Mucosa of rectum (tissue), 2 donors: ENCODE results near the gene ACER3.

ENCODE experiments used
- H3K27ac ChIP-seq, 2 donors: one replicate each; pipeline ENCODE4 v1.7.0; 2013; ENCODE audit warnings: inconsistent platforms in 2 of 2, low read depth in 2 of 2, low read length in 2 of 2
- H3K27me3 ChIP-seq, 2 donors: one replicate each; pipeline ENCODE4 v1.7.0; 2013; ENCODE audit warnings: low read length in 2 of 2; ENCODE audit not compliant: control insufficient read depth in 2 of 2, insufficient read depth in 2 of 2
- H3K36me3 ChIP-seq, 2 donors: one replicate each; pipeline ENCODE4 v1.7.0; 2013; ENCODE audit warnings: low read length in 2 of 2; ENCODE audit not compliant: control insufficient read depth in 2 of 2, insufficient read depth in 2 of 2
- H3K4me1 ChIP-seq, 2 donors: one replicate each; pipeline ENCODE4 v1.7.0; 2013; ENCODE audit warnings: low read length in 2 of 2, mild to moderate bottlenecking in 1 of 2; ENCODE audit not compliant: control insufficient read depth in 2 of 2, insufficient read depth in 2 of 2
- H3K4me3 ChIP-seq, 2 donors: one replicate each; pipeline ENCODE4 v1.7.0; 2013; ENCODE audit warnings: low read length in 2 of 2
- H3K9ac ChIP-seq, 2 donors: one replicate each; pipeline ENCODE4 v1.7.0; 2013; ENCODE audit warnings: low read length in 2 of 2, low read depth in 1 of 2, mild to moderate bottlenecking in 1 of 2
- H3K9me3 ChIP-seq, 2 donors: one replicate each; pipeline ENCODE4 v1.7.0; 2013; ENCODE audit warnings: low read length in 2 of 2; ENCODE audit not compliant: control insufficient read depth in 2 of 2
- donor health status: healthy.
- donor health status: Normal muscosa, but diverticular disease.

The ACER3 gene

GRCh38 chr11:76978239-76978638, 117.5 kb downstream of the ACER3 start:
- Histone ChIP-seq H3K36me3 (peaks cover 2 to 3% of the 10 kb centered on the region in 2 donors), H3K4me3 (no peak overlapping the region), H3K27me3 (no peaks in the 10 kb centered on the region), H3K9me3 (no peaks in the 10 kb centered on the region), H3K9ac (no peak overlapping the region), H3K4me1 (peaks cover 3 to 12% of the 10 kb centered on the region in 2 donors), H3K27ac (no peak overlapping the region)

GRCh38 chr11:76978818-76979217, 118.1 kb downstream of the ACER3 start:
- Histone ChIP-seq H3K36me3 (peaks cover 2 to 3% of the 10 kb centered on the region in 2 donors), H3K4me3 (no peak overlapping the region), H3K4me1 (peaks cover 3 to 12% of the 10 kb centered on the region in 2 donors), H3K9ac (no peak overlapping the region), H3K27me3 (no peaks in the 10 kb centered on the region), H3K9me3 (no peaks in the 10 kb centered on the region), H3K27ac (no peak overlapping the region)

GRCh38 chr11:76980196-76980595, 119.5 kb downstream of the ACER3 start:
- Histone ChIP-seq H3K4me3 (no peak overlapping the region), H3K9ac (no peak overlapping the region), H3K4me1 (peaks cover 6 to 12% of the 10 kb centered on the region in 2 donors), H3K9me3 (no peaks in the 10 kb centered on the region), H3K27ac (no peak overlapping the region), H3K36me3 (peaks cover 2 to 3% of the 10 kb centered on the region in 2 donors), H3K27me3 (no peaks in the 10 kb centered on the region)

GRCh38 chr11:76984743-76985142, 124.0 kb downstream of the ACER3 start:
- Histone ChIP-seq H3K27me3 (no peaks in the 10 kb centered on the region), H3K9me3 (no peaks in the 10 kb centered on the region), H3K9ac (no peak overlapping the region), H3K4me1 (peaks cover 8 to 9% of the 10 kb centered on the region in 2 donors), H3K27ac (no peak overlapping the region), H3K4me3 (no peak overlapping the region), H3K36me3 (no peaks in the 10 kb centered on the region)

- no peak overlapping the region for H3K27ac ChIP-seq
- H3K9ac ChIP-seq, result no peak overlapping the region
- H3K9me3 ChIP-seq, result no peaks in the 10 kb centered on the region
- H3K4me3 ChIP-seq, result no peak overlapping the region
- peaks cover 6 to 13% of the 10 kb centered on the region in 2 donors for H3K4me1 ChIP-seq
- H3K36me3 ChIP-seq, result no peaks in the 10 kb centered on the region
- H3K27me3 ChIP-seq, result no peaks in the 10 kb centered on the region
Measured at GRCh38 chr11:76987203-76987602, 126.5 kb downstream of the ACER3 start.

GRCh38 chr11:76990628-76991027, 129.9 kb downstream of the ACER3 start:
- H3K9ac ChIP-seq, result no peak overlapping the region
- H3K36me3 ChIP-seq, result peaks cover 0 to 2% of the 10 kb centered on the region in 2 donors
- no peaks in the 10 kb centered on the region for H3K27me3 ChIP-seq
- peaks cover 8 to 14% of the 10 kb centered on the region in 2 donors for H3K4me1 ChIP-seq
- peak overlapping the region; percentile 11 to 48 for H3K27ac ChIP-seq
- no peak overlapping the region for H3K4me3 ChIP-seq
- H3K9me3 ChIP-seq, result no peaks in the 10 kb centered on the region

- Histone ChIP-seq H3K27me3 (no peaks in the 10 kb centered on the region), H3K4me1 (peaks cover 5 to 15% of the 10 kb centered on the region in 2 donors), H3K27ac (no peak overlapping the region), H3K9ac (no peak overlapping the region), H3K4me3 (no peak overlapping the region), H3K36me3 (peaks cover 0 to 5% of the 10 kb centered on the region in 2 donors), H3K9me3 (no peaks in the 10 kb centered on the region)
Measured at GRCh38 chr11:76995081-76995576, 134.4 kb downstream of the ACER3 start.

GRCh38 chr11:76997512-76997911, 136.8 kb downstream of the ACER3 start:
- H3K27ac ChIP-seq, result no peak overlapping the region
- H3K36me3 ChIP-seq, result peaks cover 0 to 5% of the 10 kb centered on the region in 2 donors
- H3K9me3 ChIP-seq, result no peaks in the 10 kb centered on the region

GRCh38 chr11:76999597-76999996, 138.9 kb downstream of the ACER3 start:
- Histone ChIP-seq H3K9ac (no peak overlapping the region), H3K27ac (no peak overlapping the region), H3K27me3 (no peaks in the 10 kb centered on the region), H3K36me3 (peaks cover 0 to 5% of the 10 kb centered on the region in 2 donors), H3K4me3 (no peak overlapping the region), H3K9me3 (no peaks in the 10 kb centered on the region), H3K4me1 (peaks cover 0 to 16% of the 10 kb centered on the region in 2 donors)

More at GRCh38 chr11:76997512-76997911, 136.8 kb downstream of the ACER3 start:
- Histone ChIP-seq H3K27me3 (no peaks in the 10 kb centered on the region), H3K9ac (no peak overlapping the region), H3K4me3 (no peak overlapping the region), H3K4me1 (peaks cover 0 to 19% of the 10 kb centered on the region in 2 donors)

GRCh38 chr11:77001613-77002012, 140.9 kb downstream of the ACER3 start:
- H3K9me3 ChIP-seq, result no peaks in the 10 kb centered on the region
- H3K4me3 ChIP-seq, result no peak overlapping the region
- H3K27ac ChIP-seq, result peak overlapping the region; percentile 27 to 63
- peaks cover 0 to 11% of the 10 kb centered on the region in 2 donors for H3K4me1 ChIP-seq
- peaks cover 0 to 3% of the 10 kb centered on the region in 2 donors for H3K36me3 ChIP-seq
- no peaks in the 10 kb centered on the region for H3K27me3 ChIP-seq
- H3K9ac ChIP-seq, result no peak overlapping the region
